CD4-positive, alpha-beta T cell treated with Interferon alpha-2 for 1 hour (primary cell): ENCODE results near the gene ATP5F1E.
"Not testable (repeated sequence)": the region's sequence is repeated elsewhere in the genome, so short reads cannot be mapped to it uniquely, and the experiment has no call there.

Experiments
- DNase-seq, 2 donors: peaks; one replicate each; pipeline ENCODE4 v3.0.0-alpha.2; 2020 to 2022

ATP5F1E gene

DNA sequence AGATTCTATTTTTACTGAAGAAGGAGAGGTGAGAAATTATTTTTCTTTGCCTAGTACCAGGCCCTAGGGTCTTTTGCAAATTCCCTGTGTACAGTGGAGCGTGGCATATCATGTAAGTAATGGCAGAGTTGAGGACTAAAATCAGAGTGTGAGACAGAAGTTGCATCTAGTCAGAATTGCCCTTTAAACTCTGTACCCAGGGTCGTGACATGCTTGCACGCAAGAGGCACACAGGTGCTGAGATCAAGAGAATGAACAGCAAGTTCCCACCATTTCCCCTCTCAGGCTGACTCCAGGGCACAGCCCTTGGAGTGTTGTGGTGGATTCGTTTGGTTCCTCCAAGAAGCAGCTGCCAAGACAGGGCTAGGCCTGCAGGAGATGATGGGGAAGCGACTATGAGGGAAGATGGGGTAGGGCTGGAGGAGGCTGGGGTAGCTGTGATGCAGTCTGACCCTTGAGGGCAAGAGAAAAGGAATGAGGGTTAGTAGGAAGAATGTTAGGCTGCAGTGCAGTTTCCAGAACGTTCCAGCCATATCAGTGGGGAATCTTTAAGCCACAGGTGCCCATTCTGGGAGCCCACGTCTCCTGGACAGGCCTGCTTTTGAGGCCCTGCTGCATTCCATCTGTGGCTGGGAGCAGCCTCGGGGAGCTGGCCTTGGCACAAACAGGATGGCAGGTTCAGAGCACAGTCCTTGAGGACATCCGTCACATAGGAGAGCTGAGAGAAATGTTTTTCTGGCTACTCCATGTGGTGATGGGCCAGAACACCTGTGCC is 44.2 kb downstream of the ATP5F1E start:
- no peak for DNase-seq

DNA sequence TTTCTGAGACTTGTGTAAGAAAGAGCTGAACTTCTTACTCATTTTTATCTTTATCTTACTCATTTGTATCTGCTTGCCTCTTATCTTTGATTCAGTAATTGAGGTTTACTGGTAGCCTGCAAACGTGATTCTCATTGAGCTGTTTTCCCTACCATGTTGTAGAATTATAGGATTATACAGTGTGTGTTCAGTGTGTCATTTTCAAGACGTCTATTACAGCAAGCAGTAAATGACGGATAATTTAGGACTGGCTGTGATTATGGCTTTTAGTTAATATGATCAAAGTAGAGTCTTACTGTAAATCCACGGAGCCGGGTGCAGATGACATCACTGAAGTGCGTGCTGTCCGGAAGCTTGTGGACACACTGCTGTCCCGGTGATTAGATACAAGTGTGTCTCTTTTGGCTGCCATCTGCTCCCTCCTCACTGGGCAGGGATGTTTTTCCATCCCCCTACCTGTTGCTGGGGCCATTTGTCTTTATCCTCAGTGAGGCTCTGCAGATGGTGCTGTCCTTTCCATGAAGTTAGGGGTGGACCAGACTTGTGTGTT is 45.1 kb downstream of the ATP5F1E start:
- no peak for DNase-seq

DNA sequence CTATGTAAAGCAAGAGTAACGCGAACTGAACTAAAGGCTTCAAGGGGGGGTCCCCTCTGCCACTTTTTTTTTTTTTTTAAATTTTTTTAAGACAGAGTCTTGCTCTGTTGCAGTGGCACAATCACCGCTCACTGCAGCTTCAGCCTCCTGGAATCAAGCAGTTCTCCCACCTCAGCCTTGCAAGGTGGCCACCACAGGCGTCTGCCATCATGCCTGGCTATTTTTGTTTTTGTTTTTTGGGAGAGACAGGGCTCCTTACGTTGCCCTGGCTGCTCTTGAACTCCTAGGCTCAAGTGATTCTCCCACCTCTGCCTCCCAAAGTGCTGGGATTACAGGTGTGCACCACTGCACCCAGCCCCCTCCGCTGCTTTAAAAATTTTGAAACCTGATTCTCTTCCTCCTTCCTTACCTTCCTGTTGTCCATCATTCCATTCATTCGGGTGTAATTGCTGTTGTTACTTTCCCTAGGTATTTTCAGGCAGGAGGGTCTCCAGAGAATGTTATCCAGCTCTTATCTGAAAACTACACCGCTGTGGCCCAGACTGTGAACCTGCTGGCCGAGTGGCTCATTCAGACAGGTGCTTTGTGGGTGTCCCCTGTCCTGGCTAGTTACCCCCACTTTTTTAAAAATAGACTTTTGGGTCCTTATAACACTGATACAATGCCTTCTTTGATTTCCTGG is 45.7 kb downstream of the ATP5F1E start:
- DNase-seq = no peak

DNA sequence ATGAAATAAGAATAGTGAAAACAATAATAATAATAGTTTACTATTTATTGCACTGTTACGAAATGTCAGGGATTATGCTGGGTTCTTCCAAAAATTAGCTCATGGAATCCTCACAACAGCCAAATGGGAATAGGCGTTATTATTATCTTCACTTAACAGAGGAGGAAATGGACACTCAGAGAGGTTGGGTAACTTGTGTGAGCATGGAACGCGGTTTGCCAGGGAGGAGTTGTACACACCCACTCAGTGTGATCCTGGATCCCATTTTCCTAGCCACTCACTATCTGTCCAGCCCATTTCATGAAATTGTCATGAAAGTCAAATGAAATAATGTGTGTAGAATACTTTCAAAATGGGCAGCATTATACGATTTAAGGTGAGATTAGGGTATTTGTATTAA is 46.5 kb downstream of the ATP5F1E start:
- no peak for DNase-seq

DNA sequence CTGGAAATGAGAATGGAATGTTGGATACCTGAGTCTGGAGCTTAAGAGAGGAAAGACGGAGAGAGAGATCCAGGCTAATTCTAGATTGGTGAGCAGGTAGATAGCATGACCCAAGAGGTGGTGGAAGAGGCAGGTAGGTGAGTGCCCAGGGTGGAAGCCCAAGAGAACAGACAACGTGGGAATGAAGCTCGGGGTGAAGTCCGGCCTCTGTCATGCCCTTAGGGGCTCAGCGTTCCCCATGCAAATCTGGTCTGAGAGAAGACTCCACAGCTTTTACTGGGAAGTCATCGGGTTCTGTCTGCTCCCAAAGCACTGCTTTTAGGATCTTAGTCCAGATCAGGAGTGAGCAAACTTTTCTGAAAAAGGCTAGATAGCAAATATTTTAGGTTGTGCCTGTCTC is 47.4 kb downstream of the ATP5F1E start:
- DNase-seq = no peak

DNA sequence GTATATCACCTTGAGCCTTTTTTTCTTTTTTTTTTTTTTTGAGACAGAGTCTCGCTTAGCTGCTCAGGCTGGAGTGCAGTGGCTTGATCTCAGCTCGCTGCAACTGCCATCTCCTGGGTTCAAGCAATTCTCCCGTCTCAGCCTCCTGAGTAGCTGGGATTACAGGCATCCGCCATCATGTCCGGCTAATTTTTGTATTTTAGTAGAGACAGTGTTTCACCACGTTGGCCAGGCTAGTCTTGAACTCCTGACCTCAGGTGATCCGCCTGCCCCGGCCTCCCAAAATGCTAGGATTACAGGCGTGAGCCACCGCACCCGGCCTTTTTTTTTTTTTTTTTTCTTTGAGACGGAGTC is 49.0 kb downstream of the ATP5F1E start:
- DNase-seq = not testable (repeated sequence)

DNA sequence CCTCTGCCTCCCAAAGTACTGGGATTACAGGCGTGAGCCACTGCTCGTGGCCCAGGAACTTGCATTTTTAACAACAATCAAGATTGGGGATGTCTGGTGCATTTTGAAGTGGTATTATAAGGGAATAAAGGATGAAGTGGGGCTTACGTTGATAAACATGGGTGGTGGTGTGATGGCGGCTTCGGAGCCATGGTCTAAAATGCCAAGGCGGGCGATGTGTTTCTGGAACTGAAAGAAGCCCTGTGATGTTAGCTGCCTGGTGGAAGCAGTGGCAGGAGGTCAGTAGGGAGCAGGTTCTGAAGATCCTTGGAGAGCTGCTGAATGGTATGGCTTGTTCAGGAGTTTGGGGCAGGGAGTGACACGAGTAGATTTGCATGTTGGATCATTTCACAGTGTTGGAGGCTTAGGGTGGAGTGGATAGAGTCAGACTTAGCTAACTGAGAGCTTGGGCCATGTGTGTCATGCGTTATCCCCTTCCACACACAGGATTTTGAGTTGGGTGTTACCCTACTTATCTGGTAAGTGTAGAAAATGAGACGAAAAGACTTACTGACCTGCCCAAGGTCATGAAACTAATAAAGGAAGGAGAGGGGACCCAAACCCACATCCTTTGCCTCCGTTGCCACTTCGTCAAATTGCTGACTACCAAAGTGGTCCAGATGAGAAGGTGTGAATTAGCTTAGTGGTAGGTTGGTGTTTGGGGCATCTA is 49.6 kb downstream of the ATP5F1E start:
- DNase-seq = peak in 1 of 2 donors; percentile 60

DNA sequence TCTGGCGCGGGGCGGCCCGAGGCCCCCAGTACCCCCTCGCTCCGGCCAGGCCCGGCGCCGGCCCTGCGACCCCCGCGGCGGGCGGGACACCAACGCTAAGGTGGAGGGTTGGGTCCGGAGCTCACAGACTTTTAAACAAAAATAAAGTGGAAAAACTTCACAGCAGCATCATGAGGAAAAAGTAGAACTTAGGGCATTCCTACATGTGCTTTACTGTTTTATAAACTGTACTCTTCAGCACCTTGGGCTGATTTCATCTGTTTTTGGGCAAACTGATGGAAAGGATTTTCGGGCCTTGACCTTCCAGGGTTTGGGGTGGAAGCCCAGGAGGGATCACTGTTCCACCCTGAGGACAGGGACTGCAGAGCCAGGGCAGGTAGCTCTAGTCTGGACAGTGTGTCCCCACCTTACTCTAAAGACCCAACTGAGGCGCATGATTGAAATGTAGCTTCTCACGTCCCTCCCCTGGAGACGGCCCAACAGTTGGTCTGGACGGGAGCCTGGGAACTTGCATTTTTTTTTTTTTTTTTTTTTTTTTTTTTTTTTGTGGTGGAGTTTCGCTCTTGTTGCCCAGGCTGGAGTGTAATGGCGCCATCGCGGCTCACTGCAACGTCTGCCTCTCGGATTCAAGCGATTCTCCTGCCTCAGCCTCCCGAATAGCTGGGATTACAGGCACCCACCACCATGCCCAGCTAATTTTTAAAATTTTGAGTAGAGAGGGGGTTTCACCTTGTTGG is 50.3 kb downstream of the ATP5F1E start:
- peak in 1 of 2 donors; percentile 23 for DNase-seq

DNA sequence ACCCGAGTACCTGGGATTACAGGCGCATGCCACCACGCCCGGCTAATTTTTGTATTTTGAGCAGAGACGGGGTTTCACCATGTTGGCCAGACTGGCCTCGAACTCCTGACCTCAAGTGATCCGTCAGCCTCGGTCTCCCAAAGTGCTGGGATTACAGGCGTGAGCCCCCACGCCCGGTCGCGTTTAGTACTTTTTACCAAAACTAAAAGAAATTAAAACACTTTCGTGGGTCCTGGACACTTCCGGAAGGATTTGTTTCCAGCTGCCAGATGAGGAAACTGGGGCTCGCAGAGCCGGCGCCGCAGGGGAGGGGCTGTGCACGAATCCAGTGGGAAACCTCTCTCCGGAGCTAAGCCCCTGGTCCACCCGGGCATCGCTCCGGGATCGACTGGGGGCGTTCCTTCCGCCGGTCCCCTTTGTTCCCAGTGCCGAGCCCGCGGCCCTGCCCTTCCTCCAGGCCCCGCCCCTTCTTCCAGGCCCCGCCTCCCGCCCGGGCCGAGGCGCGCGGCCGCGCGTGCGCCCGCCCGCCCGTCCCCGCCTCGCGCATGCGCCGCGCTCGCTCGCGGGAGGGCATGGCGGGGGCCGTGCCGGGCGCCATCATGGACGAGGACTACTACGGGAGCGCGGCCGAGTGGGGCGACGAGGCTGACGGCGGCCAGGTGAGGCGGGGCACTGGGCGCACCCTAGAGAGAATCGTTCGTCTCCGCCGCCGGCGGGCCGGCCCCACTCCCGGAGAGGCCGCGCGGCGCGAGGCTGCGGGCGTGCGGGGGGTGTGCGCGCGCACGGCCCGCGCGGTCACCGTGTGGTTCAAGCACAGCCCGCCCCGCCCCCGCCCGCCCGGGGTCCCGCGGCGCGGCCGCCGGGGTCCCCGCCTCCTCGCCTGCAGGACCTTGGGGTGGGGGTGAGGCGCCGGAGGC is 51.2 kb downstream of the ATP5F1E start, which contains the start of gene NELFCD:
TSS of gene NELFCD (plus strand) at position 546 of the 917 bp plus-strand sequence. CDS start at position 600, 54 bp downstream.
- DNase-seq = peak; percentile 86 to 91

DNA sequence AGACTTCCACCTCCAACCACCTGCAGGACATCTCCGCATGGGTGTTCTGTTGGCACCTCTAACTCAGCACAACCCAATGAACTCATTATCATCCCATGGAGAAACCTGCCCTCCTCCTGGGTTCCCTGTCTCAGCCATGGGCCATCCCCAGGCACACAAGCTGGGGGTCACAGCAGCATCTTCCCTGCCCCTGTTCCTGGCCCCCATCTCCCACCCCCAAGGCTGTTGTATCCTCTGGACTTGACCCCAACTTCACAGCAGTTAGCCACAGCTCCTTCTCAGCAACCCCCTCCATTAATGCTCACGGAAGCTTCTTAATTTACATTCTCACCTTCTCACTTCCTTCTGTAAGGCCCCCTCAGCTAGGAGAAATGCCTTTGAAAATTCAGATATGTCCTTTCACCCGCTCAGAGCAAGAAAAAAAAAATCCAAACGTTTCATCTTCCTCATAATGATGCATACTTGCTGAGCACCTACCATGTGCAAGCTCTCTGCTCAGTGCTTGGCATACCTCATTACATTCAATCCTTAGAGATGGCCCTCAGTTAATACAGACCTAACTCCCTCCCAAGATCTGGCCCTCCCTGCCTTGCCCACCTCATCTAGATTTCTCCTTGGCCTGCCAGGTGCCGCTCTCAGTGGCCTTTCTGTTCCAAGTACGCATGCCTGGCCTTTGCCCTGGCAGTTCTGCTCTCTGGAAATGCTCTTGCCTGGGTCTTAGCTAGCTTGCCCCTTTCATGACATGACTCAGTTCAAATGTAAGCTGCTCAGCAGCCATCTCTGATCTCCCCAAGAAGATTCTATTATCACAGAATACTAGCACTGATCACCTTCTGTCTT is 53.6 kb downstream of the ATP5F1E start:
- no peak for DNase-seq

DNA sequence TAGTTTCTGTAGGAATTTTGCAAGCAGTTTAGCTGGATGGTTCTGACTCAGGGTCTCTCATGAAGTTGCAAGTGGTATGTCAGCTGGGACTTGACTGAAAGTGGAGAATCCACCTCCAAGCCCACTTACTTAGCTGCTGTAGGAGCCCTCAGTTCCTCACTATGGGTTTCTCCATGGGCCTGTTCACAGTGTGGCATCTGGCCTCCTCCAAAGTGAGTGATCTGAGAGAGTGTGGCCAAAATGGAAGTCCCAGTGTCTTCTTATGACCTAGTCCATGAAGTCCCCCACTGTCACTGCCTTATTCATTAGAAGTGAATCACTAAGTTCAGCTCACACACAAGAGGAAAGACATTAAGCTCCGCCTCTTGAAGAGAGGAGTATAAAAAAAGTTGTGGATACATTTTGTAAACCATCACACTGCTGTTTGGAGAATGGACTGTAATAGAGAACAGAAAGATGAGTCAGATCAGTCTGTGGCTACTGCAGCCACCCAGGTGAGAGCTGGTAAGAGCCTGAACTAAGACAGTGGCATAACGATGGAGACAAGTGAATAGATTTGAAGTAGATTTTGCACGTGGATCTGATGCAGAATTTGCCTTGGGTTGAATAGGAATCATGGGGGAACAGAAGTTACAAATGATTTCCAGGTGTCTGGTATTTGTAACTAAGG is 55.9 kb downstream of the ATP5F1E start:
- DNase-seq = no peak
